ENCODE measurements around the gene ARL8B. TPM values are rescaled to one million over a fixed set of nuclear protein-coding genes. Genes with fewer than 3 reads are reported as not detected.
"Not testable (repeated sequence)": the region's sequence is repeated elsewhere in the genome, so short reads cannot be mapped to it uniquely, and the experiment has no call there.

ARL8B gene
- total RNA-seq, 1 donor from 2014 or later, result 57.9 TPM

- TF ChIP-seq, protein P1, sequence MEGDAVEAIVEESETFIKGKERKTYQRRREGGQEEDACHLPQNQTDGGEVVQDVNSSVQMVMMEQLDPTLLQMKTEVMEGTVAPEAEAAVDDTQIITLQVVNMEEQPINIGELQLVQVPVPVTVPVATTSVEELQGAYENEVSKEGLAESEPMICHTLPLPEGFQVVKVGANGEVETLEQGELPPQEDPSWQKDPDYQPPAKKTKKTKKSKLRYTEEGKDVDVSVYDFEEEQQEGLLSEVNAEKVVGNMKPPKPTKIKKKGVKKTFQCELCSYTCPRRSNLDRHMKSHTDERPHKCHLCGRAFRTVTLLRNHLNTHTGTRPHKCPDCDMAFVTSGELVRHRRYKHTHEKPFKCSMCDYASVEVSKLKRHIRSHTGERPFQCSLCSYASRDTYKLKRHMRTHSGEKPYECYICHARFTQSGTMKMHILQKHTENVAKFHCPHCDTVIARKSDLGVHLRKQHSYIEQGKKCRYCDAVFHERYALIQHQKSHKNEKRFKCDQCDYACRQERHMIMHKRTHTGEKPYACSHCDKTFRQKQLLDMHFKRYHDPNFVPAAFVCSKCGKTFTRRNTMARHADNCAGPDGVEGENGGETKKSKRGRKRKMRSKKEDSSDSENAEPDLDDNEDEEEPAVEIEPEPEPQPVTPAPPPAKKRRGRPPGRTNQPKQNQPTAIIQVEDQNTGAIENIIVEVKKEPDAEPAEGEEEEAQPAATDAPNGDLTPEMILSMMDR (IDR thresholded peaks at IDR 0.05), result no peak
- POLR2A ChIA-PET, result no interaction called here
- H3K27me3 Mint-ChIP-seq, result peaks cover 32% of the 10 kb centered on the region
Measured at GRCh38 chr3:5096336-5097008, 25.6 kb upstream of the ARL8B start.

GRCh38 chr3:5098346-5098745 is 23.7 kb upstream of the ARL8B start:
- Mint-ChIP-seq H3K36me3 (ENCODE audit: low read depth) (no peaks in the 10 kb centered on the region), H3K27me3 (peaks cover 32% of the 10 kb centered on the region), H3K27ac (no peak overlapping the region), H3K4me1 (peaks cover 3% of the 10 kb centered on the region), H3K4me3 (no peak overlapping the region), H3K9me3 (no peaks in the 10 kb centered on the region)
- TF ChIP-seq, protein P1 (IDR thresholded peaks at IDR 0.05), result no peak
- ChIA-PET CTCF (no interaction called here), POLR2A (no interaction called here)
- ATAC-seq (ENCODE audit: low read depth) (no peak), DNase-seq (no peak)
- intact Hi-C loops (cut with micrococcal nuclease), result no loop called here

More at GRCh38 chr3:5096336-5097008, 25.6 kb upstream of the ARL8B start:
- Mint-ChIP-seq H3K9me3 (no peaks in the 10 kb centered on the region), H3K4me3 (no peak overlapping the region), H3K4me1 (peaks cover 3% of the 10 kb centered on the region), H3K36me3 (ENCODE audit: low read depth) (no peaks in the 10 kb centered on the region), H3K27ac (no peak overlapping the region)
- DNase-seq (no peak), ATAC-seq (ENCODE audit: low read depth) (no peak)
- intact Hi-C loops (cut with micrococcal nuclease), result no loop called here
- CTCF ChIA-PET, result no interaction called here

DNA sequence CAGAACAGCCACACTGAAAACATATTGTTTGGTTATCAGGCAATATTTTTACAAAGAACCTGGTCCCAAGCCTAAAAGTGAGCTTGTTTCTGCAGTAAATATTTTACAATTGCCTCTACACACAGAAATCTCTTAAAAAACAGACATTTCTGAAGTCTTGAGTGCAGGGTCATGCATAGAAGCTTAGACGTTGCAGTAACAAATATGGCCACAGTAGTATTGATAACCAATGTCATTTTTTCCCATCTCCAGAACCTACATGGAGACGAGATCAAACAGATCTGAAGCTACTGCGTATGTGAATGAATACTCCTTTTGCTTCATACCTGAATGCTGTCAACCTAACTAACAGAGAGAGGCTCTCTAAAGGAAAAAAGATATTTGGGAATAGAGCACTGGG is 19.6 kb upstream of the ARL8B start:
- Mint-ChIP-seq H3K4me3 (no peak overlapping the region), H3K36me3 (ENCODE audit: low read depth) (no peaks in the 10 kb centered on the region), H3K4me1 (no peaks in the 10 kb centered on the region), H3K9me3 (no peaks in the 10 kb centered on the region), H3K27me3 (peaks cover 5% of the 10 kb centered on the region), H3K27ac (no peak overlapping the region)
- CTCF ChIA-PET, result no interaction called here
- TF ChIP-seq, protein P1 (IDR thresholded peaks at IDR 0.05), result no peak
- intact Hi-C loops (cut with micrococcal nuclease), result no loop called here
- ATAC-seq (ENCODE audit: low read depth), result no peak
- DNase-seq, result no peak
- POLR2A ChIA-PET, result interaction anchor here (0.7 kb wide), 1 partner anchor 1329 kb away, joined by 4 read pairs; no protein-coding TSS in a partner anchor

DNA sequence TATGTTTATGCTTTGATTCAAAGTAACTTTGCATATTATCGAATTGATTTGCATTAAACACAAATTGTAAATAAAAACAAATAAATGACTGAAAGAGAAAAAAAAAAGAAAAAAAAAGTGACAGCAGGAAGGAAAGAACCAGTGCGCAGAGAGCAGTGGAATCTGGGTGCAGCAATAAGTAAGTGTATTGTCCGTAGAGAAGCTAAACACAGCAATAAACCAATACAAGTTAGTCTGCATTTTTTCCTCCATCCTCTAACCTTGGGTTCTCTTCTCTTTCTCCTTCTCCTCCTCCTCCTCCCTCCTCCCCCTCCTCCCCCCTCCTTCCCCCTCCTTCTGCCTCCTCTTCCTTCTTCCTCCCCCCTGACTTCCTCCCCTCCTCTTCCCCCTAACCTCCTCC is 18.3 kb upstream of the ARL8B start:
- Mint-ChIP-seq H3K4me1 (no peaks in the 10 kb centered on the region), H3K36me3 (ENCODE audit: low read depth) (no peaks in the 10 kb centered on the region), H3K27ac (no peak overlapping the region), H3K4me3 (no peak overlapping the region), H3K27me3 (peaks cover 3% of the 10 kb centered on the region), H3K9me3 (no peaks in the 10 kb centered on the region)
- TF ChIP-seq, protein P1 (IDR thresholded peaks at IDR 0.05), result no peak
- POLR2A ChIA-PET, result no interaction called here
- DNase-seq (no peak), ATAC-seq (ENCODE audit: low read depth) (no peak)
- CTCF ChIA-PET, result no interaction called here
- intact Hi-C loops (cut with micrococcal nuclease), result no loop called here

- H3K27ac Mint-ChIP-seq, result no peak overlapping the region
- H3K9me3 Mint-ChIP-seq, result no peaks in the 10 kb centered on the region
- ChIA-PET POLR2A (no interaction called here), CTCF (no interaction called here)
- no peak for DNase-seq
- no peaks in the 10 kb centered on the region for H3K36me3 Mint-ChIP-seq (ENCODE audit: low read depth)
- no peaks in the 10 kb centered on the region for H3K4me1 Mint-ChIP-seq
- H3K27me3 Mint-ChIP-seq, result peaks cover 3% of the 10 kb centered on the region
- intact Hi-C loops (cut with micrococcal nuclease), result no loop called here
- ATAC-seq (ENCODE audit: low read depth), result no peak
- TF ChIP-seq, protein P1 (IDR thresholded peaks at IDR 0.05), result no peak
- H3K4me3 Mint-ChIP-seq, result no peak overlapping the region
Measured at GRCh38 chr3:5105050-5105449, 17.0 kb upstream of the ARL8B start.

GRCh38 chr3:5106371-5106770 is 15.7 kb upstream of the ARL8B start:
- intact Hi-C loops (cut with micrococcal nuclease); H3K4me1 Mint-ChIP-seq; ATAC-seq (ENCODE audit: low read depth); H3K27me3 Mint-ChIP-seq; CTCF ChIA-PET; H3K27ac Mint-ChIP-seq; H3K36me3 Mint-ChIP-seq (ENCODE audit: low read depth); H3K9me3 Mint-ChIP-seq; POLR2A ChIA-PET; H3K4me3 Mint-ChIP-seq; DNase-seq: not testable (repeated sequence)

- CTCF ChIA-PET, H3K9me3 Mint-ChIP-seq: not testable (repeated sequence)
Measured at GRCh38 chr3:5106933-5107334, 15.2 kb upstream of the ARL8B start.

More at GRCh38 chr3:5106933-5107334, 15.2 kb upstream of the ARL8B start:
- H3K27me3 Mint-ChIP-seq; intact Hi-C loops (cut with micrococcal nuclease); H3K27ac Mint-ChIP-seq; H3K4me1 Mint-ChIP-seq; ATAC-seq (ENCODE audit: low read depth); DNase-seq; POLR2A ChIA-PET; H3K36me3 Mint-ChIP-seq (ENCODE audit: low read depth); H3K4me3 Mint-ChIP-seq: not testable (repeated sequence)
